GM23338 (cell line): ENCODE results near the gene PGR.

Experiments used
- CREB1 ChIP-seq: fragments of 250-450 bp; sonication (Bioruptor Pico); IDR thresholded peaks from 2 replicates; pipeline ENCODE4 v1.5.0; 2020; ENCODE audit warnings: low read depth, mild to moderate bottlenecking, moderate library complexity
- CTCF ChIP-seq, 2 experiments: fragments of 200-600 bp in 1 of 2; sonication (generic) in 1 of 2; conservative IDR thresholded peaks; 2 replicates each; pipeline versions ENCODE4 v1.5.1 to v1.6.1; 2016 to 2017; ENCODE audit warnings: antibody characterized with exemption in 2 of 2, low read depth in 2 of 2, mild to moderate bottlenecking in 2 of 2, moderate library complexity in 1 of 2
- EZH2phosphoT487 ChIP-seq: fragments of 200-600 bp; sonication (generic); IDR thresholded peaks from one replicate; pipeline ENCODE4 v1.8.1; 2018; ENCODE audit warnings: antibody characterized with exemption; ENCODE audit not compliant: unreplicated experiment
- POLR2AphosphoS5 ChIP-seq: IDR thresholded peaks from 2 replicates; pipeline ENCODE4 v1.6.1; 2016; ENCODE audit warnings: antibody characterized with exemption, low read depth
- TF ChIP-seq, protein P1 (sequence below): IDR thresholded peaks from one replicate; pipeline ENCODE4 v1.6.1; 2018; ENCODE audit warnings: antibody characterized with exemption; ENCODE audit not compliant: unreplicated experiment

DNA sequence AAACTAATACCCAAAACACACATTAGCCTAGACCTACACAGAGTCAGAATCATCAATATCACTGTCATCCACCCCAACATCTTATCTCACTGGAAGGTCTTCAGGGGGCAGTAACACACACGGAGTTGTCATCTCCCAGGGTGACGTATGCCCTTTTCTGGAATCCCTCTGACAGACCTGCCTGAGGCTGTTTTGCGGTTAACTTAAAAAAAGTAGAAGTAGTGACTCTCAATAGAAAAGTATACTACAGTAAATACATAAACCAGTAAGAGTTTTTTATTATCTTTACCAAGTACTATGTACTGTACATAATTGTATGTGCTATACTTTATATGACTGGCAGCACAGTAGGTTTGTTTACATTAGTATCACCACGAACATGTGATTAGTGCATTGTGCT, 80.5 kb downstream of the PGR start:
- peak in 1 of 2 experiments; percentile 53; a peak in 2 of 4 replicates for TF ChIP-seq CTCF (conservative IDR thresholded peaks at IDR 0.05; ENCODE audit: low read depth in 2 of 2)
- TF ChIP-seq POLR2AphosphoS5, result no peak
- no peak for TF ChIP-seq EZH2phosphoT487
- TF ChIP-seq, protein P1, sequence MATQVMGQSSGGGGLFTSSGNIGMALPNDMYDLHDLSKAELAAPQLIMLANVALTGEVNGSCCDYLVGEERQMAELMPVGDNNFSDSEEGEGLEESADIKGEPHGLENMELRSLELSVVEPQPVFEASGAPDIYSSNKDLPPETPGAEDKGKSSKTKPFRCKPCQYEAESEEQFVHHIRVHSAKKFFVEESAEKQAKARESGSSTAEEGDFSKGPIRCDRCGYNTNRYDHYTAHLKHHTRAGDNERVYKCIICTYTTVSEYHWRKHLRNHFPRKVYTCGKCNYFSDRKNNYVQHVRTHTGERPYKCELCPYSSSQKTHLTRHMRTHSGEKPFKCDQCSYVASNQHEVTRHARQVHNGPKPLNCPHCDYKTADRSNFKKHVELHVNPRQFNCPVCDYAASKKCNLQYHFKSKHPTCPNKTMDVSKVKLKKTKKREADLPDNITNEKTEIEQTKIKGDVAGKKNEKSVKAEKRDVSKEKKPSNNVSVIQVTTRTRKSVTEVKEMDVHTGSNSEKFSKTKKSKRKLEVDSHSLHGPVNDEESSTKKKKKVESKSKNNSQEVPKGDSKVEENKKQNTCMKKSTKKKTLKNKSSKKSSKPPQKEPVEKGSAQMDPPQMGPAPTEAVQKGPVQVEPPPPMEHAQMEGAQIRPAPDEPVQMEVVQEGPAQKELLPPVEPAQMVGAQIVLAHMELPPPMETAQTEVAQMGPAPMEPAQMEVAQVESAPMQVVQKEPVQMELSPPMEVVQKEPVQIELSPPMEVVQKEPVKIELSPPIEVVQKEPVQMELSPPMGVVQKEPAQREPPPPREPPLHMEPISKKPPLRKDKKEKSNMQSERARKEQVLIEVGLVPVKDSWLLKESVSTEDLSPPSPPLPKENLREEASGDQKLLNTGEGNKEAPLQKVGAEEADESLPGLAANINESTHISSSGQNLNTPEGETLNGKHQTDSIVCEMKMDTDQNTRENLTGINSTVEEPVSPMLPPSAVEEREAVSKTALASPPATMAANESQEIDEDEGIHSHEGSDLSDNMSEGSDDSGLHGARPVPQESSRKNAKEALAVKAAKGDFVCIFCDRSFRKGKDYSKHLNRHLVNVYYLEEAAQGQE, result no peak
- no peak for TF ChIP-seq CREB1 (CRISPR knock-in tag)
